HG02588 (cell line): ENCODE results near the gene CLEC2D.
"Not testable (repeated sequence)": the region's sequence is repeated elsewhere in the genome, so short reads cannot be mapped to it uniquely, and the experiment has no call there.

Experiments used
- ATAC-seq: cut with Tn5 transposase; IDR thresholded peaks from one replicate; pipeline ENCODE4 v1.9.1; 2021; ENCODE audit warnings: mild to moderate bottlenecking, moderate library complexity; ENCODE audit not compliant: unreplicated experiment

The CLEC2D gene

GRCh38 chr12:9725213-9725870 lies 55.8 kb downstream of the CLEC2D start:
- no peak for ATAC-seq

DNA sequence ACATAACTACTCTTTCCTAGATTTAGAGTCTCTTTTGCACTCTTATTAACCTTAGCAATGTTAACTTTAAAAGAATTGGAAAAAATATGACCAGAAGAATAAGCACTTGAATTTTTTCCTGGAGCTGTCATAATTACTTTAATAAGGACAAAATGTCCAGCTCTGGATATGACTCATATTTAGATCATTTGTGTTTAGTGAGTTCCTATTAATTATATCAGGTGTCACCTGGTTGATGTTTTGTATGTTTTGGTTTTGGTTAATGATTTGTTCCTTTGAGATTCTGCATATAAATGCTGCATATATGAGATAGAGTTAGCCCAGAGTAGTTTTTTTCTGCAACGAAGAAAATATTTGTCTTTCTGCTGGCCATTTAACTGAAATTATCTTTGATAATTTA lies 58.3 kb downstream of the CLEC2D start:
- ATAC-seq, result no peak

- ATAC-seq, result no peak
These were observed 59.6 kb downstream of the CLEC2D start for GRCh38 chr12:9729082-9729481.

GRCh38 chr12:9730011-9730410 lies 60.5 kb downstream of the CLEC2D start:
- no peak for ATAC-seq

DNA sequence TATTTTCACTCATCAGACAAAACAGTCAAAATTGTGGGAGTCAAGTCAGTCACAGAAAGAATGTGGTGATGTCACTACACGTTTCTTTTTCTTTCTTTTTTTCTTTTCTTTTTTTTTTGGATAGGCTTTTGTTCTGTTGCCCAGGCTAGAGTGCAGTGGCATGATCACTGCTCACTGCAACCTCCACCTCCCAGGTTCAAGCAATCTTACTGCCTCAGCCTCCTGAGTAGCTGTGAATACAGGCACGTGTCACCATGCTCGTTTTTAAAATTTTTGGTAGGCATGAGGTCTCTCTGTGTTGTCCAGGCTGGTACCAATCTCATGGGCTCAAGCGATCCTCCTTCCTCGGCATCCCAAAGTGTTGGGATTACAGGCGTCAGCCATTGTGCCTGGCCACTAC lies 61.1 kb downstream of the CLEC2D start:
- no peak for ATAC-seq

- ATAC-seq, result no peak
These were observed 61.9 kb downstream of the CLEC2D start for GRCh38 chr12:9731393-9731792.

- ATAC-seq, result peak; percentile 38
These were observed 62.3 kb downstream of the CLEC2D start for GRCh38 chr12:9731797-9732196.

DNA sequence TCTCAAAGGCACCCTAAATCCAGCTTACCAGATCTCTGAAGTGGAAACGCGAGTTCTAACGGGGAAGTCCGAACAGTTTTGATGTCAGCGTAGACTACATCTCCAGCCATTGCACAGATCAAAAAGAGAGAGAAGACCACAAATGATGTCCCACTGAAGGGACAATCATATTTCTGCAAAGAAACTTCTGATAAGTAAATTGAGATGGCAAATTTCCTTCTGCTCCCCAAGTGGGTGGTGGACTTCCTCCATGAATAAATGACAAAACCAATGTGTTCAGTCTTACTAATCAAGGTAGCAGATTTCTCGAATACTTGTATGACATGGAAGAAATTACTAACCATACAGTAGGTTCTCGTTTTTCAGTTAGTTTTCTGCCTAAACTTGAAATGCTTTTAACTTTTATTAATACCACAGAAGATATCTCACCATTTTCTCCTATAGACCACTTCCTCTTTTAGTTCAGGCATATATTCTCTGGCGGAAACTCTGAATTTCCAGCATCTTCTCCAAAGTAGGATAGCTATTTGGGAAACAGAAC lies 63.5 kb downstream of the CLEC2D start, which contains the start of gene CLECL1:
TSS of gene CLECL1 (minus strand) at position 177 of the 541 bp plus-strand sequence.
- ATAC-seq, result no peak

GRCh38 chr12:9735601-9736000 lies 66.1 kb downstream of the CLEC2D start:
- ATAC-seq, result no peak

- ATAC-seq, result no peak
These were observed 67.6 kb downstream of the CLEC2D start for GRCh38 chr12:9736936-9737705.

DNA sequence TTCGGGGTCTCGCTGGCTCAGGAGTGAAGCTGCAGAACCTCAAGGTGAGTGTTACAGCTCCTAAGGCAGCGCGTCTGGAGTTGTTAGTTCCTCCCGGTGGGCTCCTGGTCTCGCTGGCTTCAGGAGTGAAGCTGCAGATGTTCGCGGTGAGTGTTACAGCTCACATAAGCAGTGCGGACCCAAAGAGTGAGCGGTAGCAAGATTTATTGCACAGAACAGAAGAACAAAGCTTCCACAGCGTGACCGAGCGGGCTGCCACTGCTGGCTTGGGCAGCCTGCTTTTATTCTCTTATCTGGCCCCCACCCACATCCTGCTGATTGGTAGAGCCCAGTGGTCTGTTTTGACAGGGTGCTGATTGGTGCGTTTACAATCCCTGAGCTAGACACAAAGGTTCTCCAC lies 69.4 kb downstream of the CLEC2D start:
- not testable (repeated sequence) for ATAC-seq

- not testable (repeated sequence) for ATAC-seq
These were observed 70.0 kb downstream of the CLEC2D start for GRCh38 chr12:9739404-9740105.

- no peak for ATAC-seq
These were observed 70.7 kb downstream of the CLEC2D start for GRCh38 chr12:9740106-9740750.

- peak; percentile 67 for ATAC-seq
These were observed 72.2 kb downstream of the CLEC2D start for GRCh38 chr12:9741726-9742125.

DNA sequence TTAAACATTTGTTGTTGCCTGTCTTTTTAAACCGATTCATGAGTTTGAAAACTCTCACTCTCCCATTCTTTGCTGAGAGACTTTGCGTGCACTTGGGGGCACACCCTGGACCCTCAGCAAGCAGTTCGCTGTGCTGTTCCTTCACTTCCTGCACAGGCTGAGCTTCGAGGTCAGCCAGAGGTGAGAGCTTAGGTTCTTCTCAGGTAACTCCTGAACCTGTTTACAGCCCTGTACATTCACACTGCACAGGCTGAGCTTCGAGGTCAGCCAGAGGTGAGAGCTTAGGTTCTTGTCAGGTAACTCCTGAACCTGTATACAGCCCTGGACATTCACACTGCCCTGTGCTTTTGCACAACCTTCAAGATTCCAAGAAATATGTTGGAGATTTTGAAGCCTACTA lies 73.1 kb downstream of the CLEC2D start:
- ATAC-seq, result peak; percentile 48

DNA sequence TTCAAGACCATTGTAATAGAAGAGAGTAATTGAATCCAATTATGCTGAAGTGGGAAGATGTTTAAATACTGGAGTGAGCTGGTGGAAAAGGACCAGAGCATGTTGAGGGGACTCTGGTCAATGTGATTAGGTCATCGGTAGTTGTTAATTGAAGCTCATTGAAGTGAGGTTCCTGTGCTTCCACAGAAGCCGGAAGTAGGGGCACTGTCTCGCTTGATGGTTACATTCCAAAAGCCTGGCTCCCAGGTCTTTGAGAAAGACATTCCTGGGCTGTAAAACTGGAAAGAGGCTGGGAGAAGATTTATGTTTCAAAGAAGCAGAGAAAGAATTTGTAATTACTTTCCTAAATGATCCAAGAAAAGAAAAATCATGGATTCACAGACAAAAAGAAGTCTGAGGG lies 75.7 kb downstream of the CLEC2D start:
- no peak for ATAC-seq
